ENCODE results near the gene IGF2BP2. TPM values are rescaled to one million over a fixed set of nuclear protein-coding genes. Genes with fewer than 3 reads are reported as not detected.

The IGF2BP2 gene
- total RNA-seq, 6 donors from 2014 or later, result 11.4 to 60.3 (median 24.9) TPM

Small RNAs within 50 kb of the gene (small RNA-seq; reads per million reads assigned to genes)
- 0 reads per million in 4 donors for gene AC133473.1
- 0 reads per million in 4 donors for gene MIR548AQ

Other genes starting within 250 kb of the IGF2BP2 start
- gene SENP2, start 238.7 kb downstream of the IGF2BP2 start, total RNA-seq, result 10 to 100 TPM; 18.9 to 42.2 (median 31.6) TPM
- 100 to 1,000 TPM in 4 of 6 donors, 10 to 100 TPM in 2; 90.9 to 336 (median 124) TPM for gene TRA2B, start 113.0 kb upstream of the IGF2BP2 start, total RNA-seq

Data from upper lobe of left lung (tissue), 6 donors.